ENCODE measurements around the gene AK8.
"Not testable (repeated sequence)": the region's sequence is repeated elsewhere in the genome, so short reads cannot be mapped to it uniquely, and the experiment has no call there.

AK8 gene

GRCh38 chr9:132740526-132741309 lies 137.4 kb downstream of the AK8 start:
- DNase-seq: no peak

- no peak for DNase-seq
Observed at GRCh38 chr9:132739710-132740310, 138.3 kb downstream of the AK8 start.

GRCh38 chr9:132733260-132733815 lies 144.7 kb downstream of the AK8 start:
- no peak for DNase-seq

GRCh38 chr9:132732326-132733259 lies 145.5 kb downstream of the AK8 start:
- DNase-seq: no peak

- no peak for DNase-seq
Observed at GRCh38 chr9:132731230-132731629, 146.9 kb downstream of the AK8 start.

- no peak for DNase-seq
Observed at GRCh38 chr9:132730054-132731033, 147.7 kb downstream of the AK8 start.

GRCh38 chr9:132729235-132729890 lies 148.7 kb downstream of the AK8 start:
- no peak for DNase-seq

- DNase-seq: no peak
Observed at GRCh38 chr9:132728497-132728896, 149.6 kb downstream of the AK8 start.

- DNase-seq: no peak
Observed at GRCh38 chr9:132728071-132728470, 150.0 kb downstream of the AK8 start.

- no peak for DNase-seq
Observed at GRCh38 chr9:132726576-132727130, 151.4 kb downstream of the AK8 start.

GRCh38 chr9:132725306-132725705 lies 152.8 kb downstream of the AK8 start:
- no peak for DNase-seq

- DNase-seq: no peak
Observed at GRCh38 chr9:132723809-132724208, 154.3 kb downstream of the AK8 start.

- no peak for DNase-seq
Observed at GRCh38 chr9:132722564-132723065, 155.5 kb downstream of the AK8 start.

GRCh38 chr9:132721661-132722060 lies 156.4 kb downstream of the AK8 start:
- no peak for DNase-seq

- DNase-seq: not testable (repeated sequence)
Observed at GRCh38 chr9:132718381-132718928, 159.6 kb downstream of the AK8 start.

GRCh38 chr9:132717326-132717945 lies 160.6 kb downstream of the AK8 start:
- DNase-seq: no peak

GRCh38 chr9:132716007-132716406 lies 162.1 kb downstream of the AK8 start:
- DNase-seq: no peak

- no peak for DNase-seq
Observed at GRCh38 chr9:132712753-132713152, 165.3 kb downstream of the AK8 start.

- no peak for DNase-seq
Observed at GRCh38 chr9:132711846-132712245, 166.2 kb downstream of the AK8 start.

- not testable (repeated sequence) for DNase-seq
Observed at GRCh38 chr9:132711152-132711551, 166.9 kb downstream of the AK8 start.

All from right forelimb (tissue), 1 donor.